Stimulated activated CD4-positive, alpha-beta T cell treated with anti-CD3 and anti-CD28 coated beads, Interleukin-1b, Interleukin-23, amount 100 ng/mL, for 1 hour (primary cell): Measurements from ENCODE around the gene AZI2.

Source experiments
- DNase-seq, 2 donors: peaks; one replicate each; pipeline ENCODE4 v3.0.0-alpha.2; 2020; ENCODE audit warnings: low read depth in 2 of 2

The AZI2 gene

DNA sequence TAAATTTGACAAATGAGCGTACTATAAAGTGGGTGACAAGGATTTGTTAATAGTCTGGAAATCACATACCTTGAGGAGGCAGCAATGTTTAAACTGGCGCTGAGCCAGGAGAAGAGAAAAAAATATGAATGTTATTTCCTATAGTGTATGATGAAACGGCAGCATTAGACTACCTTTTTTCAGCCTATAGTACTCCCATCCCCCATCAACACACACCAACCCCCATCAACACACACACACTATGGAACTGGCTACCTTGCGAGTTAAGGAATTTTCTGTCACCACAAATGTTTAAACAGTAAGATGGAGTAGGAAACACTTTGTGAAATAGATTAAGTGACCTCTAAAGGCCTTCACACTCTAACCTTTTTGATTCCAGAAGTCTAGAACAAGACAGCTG is 46.9 kb downstream of the AZI2 start:
- no peak for DNase-seq

DNA sequence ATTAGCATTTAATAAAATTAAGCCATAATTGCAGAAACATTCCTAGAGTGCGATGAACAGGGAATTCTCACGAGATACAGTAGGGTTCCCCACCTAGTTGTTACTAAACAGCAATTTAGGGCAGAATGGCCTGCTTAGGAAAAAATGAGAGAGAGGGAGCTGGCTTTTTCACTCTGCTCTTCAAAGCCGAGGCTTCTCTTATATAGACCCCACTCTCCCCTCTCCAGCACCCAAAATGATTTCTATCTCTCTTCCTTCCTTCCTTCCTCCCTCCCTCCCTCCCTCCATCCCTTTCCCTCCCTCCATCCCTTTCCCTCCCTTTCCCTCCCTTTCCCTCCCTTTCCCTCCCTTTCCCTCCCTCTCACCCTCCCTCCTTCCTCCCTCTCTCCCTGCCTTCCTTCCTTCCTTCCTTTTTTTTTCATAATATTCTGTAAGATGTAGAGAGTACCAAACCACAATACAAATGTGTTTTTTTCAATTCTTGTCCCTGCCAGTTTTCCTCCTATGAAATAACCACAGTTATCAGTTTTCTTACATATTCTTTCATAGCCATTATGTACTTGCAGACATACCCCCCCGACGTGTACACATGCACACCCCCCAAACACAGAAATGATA is 48.2 kb downstream of the AZI2 start:
- no peak for DNase-seq

- no peak for DNase-seq
Measured at GRCh38 chr3:28299705-28300104, 48.9 kb downstream of the AZI2 start.

GRCh38 chr3:28295898-28296490 is 52.6 kb downstream of the AZI2 start:
- no peak for DNase-seq

DNA sequence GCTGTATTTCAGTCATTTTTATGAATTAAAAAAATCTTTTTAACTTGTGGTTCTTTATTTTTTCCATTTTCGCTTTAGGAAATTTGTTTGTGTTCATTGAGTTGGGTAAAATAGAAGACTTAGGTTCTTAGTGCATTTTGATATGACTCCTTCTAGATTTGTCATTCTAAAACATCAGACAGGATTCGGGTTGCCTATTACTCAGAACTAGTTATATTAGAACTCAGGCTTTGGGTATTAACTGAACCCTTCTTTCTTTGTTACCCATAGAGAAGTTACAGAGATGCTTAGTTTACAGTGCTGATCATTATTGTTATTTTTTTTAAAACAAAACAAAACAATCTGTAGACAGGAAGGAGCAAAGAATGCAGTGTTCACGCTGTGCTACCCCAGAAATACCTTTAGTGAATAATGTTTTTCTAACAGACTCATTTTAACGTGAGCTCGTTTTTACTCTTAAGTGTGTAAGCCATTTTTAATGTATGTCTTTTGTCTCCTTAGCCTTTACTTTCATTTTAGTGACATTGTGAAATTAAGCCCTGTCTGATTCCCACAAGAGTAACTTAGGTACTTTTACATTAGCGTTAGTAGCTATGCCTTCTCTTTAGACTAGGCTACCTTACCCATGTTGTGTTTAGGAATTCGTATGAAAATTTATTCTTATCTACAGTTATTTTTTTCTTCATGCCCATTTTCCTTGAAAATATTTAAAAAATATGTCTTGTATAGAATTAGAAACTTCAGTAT is 53.8 kb downstream of the AZI2 start:
- DNase-seq = no peak

DNA sequence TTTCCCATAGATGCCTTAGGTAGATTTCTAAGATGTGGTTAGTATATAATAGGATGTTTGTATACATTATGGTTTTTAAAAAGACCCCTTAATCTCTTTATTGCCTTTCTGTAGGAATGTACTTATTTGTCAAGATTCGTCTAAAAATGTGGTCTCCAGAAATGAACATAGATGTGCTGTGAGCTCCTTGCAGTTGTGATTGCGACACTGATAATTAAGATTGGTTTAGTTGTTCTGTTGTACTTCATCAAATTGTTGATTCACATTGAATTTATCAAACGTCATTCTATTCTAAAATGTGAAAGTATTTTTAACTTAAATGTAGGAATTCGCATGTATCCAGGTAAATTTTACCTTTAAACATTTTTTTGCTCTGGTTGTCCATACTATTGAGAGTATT is 56.0 kb downstream of the AZI2 start:
- DNase-seq = no peak

GRCh38 chr3:28291577-28291976 is 57.0 kb downstream of the AZI2 start:
- no peak for DNase-seq

DNA sequence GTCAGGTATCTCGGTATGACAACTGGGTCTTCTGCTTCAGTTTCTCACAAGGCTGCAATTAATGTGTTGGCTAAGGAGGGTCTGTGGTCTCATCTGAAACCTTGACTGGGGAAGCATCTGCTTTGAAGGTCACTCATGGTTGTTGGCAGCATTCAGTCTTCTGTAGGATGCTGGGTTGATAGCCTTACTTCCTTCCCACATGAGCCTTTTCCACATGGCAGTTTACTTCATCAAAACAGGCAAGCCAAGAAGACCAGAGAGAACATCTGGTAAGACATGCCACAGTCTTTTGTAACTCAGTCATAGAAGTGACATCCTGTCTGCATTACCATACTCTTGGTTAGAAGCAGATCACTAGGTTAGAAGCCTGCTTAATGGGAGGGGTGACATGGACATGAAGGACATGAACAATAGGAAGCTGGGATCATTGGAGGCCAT is 57.7 kb downstream of the AZI2 start:
- no peak for DNase-seq

DNA sequence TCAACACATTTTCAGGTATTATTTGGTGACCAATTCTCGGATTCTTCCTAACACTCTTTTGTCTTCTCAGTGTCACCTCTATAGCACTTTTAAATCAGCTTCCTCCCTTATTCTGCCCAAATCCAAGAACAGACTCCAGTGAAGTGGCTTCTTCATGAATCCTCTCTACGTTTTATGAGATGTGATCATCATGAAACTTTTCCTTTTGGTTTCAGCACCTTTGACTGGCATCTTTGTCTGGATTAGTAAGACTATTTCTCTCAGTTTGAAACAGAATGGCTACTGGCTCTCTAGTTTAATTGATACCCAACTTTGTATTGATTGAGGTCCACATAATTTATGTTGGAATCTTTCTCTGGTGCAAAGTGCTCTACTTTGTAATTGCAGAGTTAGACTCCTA is 61.6 kb downstream of the AZI2 start:
- DNase-seq = no peak

GRCh38 chr3:28286595-28286994 is 62.0 kb downstream of the AZI2 start:
- DNase-seq = no peak

DNA sequence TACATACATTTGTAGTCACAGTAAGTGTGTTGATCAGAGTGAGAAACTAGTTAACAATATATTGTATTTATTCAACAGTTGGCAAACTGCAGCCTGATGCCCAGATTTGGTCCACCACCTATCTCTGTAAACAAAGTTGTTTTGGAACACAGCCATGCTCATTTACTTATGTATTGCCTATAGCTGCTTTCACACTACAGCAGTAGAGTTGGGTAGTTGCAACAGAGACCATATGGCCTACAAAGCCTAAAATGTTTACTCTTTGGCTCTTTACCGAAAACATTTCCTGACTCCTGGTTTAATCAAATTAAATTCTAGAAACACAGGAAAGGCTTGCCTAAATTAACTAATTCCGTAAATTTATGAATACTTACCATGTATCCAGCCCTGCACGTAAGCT is 67.8 kb downstream of the AZI2 start:
- no peak for DNase-seq

- no peak for DNase-seq
Measured at GRCh38 chr3:28279770-28280169, 68.9 kb downstream of the AZI2 start.

- no peak for DNase-seq
Measured at GRCh38 chr3:28278918-28279317, 69.7 kb downstream of the AZI2 start.

GRCh38 chr3:28273837-28274236 is 74.8 kb downstream of the AZI2 start:
- no peak for DNase-seq
